ENCODE results near the gene GPC1.

Gene GPC1

GRCh38 chr2:240447331-240447730, 11.9 kb downstream of the GPC1 start:
- CTCF ChIA-PET = interaction anchor here (0.6 kb wide), 1 partner anchor 135 kb away, joined by 3 read pairs; no protein-coding TSS in a partner anchor
- POLR2A ChIA-PET = no interaction called here
- no peak overlapping the region for H3K4me3 ChIP-seq (ENCODE audit: low read depth, low read length)
- no peak overlapping the region for H3K27ac ChIP-seq (ENCODE audit: extremely low read depth, low read depth, low read length)
- no peaks in the 10 kb centered on the region for H3K36me3 ChIP-seq (ENCODE audit: control insufficient read depth in 2 of 2, insufficient read depth in 1 of 2, low read length in 2 of 2)
- TF ChIP-seq ZNF549 (tag by site-specific recombination; IDR thresholded peaks at IDR 0.05) (no peak), ZNF23 (tag by site-specific recombination; IDR thresholded peaks at IDR 0.05; ENCODE audit: borderline replicate concordance) (no peak), ZNF112 (tag by site-specific recombination; IDR thresholded peaks at IDR 0.05) (no peak), ZNF292 (tag by site-specific recombination; IDR thresholded peaks at IDR 0.05; ENCODE audit: borderline replicate concordance, low read depth) (no peak), ZNF26 (tag by site-specific recombination; IDR thresholded peaks at IDR 0.05) (no peak), ZNF274 (IDR thresholded peaks at IDR 0.05; ENCODE audit: low read length) (no peak), ZNF274 (tag by site-specific recombination; IDR thresholded peaks at IDR 0.05; ENCODE audit: borderline replicate concordance) (no peak), KLF1 (tag by site-specific recombination; IDR thresholded peaks at IDR 0.05) (no peak), ZBTB10 (tag by site-specific recombination; IDR thresholded peaks at IDR 0.05) (no peak), ZNF521 (tag by site-specific recombination; IDR thresholded peaks at IDR 0.05) (no peak), ZNF785 (tag by site-specific recombination; IDR thresholded peaks at IDR 0.05) (no peak), ZNF768 (tag by site-specific recombination; IDR thresholded peaks at IDR 0.05) (no peak), ZNF394 (tag by site-specific recombination; IDR thresholded peaks at IDR 0.05; ENCODE audit: borderline replicate concordance) (no peak), ZNF776 (tag by site-specific recombination; IDR thresholded peaks at IDR 0.05; ENCODE audit: borderline replicate concordance) (no peak), ZBTB21 (tag by site-specific recombination; IDR thresholded peaks at IDR 0.05) (no peak)
- H3K9me3 ChIP-seq (ENCODE audit: control insufficient read depth, insufficient read depth, low read depth, low read length) = no peaks in the 10 kb centered on the region
- H3K4me1 ChIP-seq (ENCODE audit: control insufficient read depth, insufficient read depth, low read length) = peaks cover 2% of the 10 kb centered on the region; the same call in 1 of the 2 replicates

GRCh38 chr2:240447934-240448333, 12.5 kb downstream of the GPC1 start:
- no peaks in the 10 kb centered on the region for H3K9me3 ChIP-seq (ENCODE audit: control insufficient read depth, insufficient read depth, low read depth, low read length)
- no peak overlapping the region for H3K27ac ChIP-seq (ENCODE audit: extremely low read depth, low read depth, low read length)
- ChIA-PET POLR2A (no interaction called here), CTCF (no interaction called here)
- no peak overlapping the region for H3K4me3 ChIP-seq (ENCODE audit: low read depth, low read length)
- H3K36me3 ChIP-seq (ENCODE audit: control insufficient read depth in 2 of 2, insufficient read depth in 1 of 2, low read length in 2 of 2) = no peaks in the 10 kb centered on the region
- H3K4me1 ChIP-seq (ENCODE audit: control insufficient read depth, insufficient read depth, low read length) = peaks cover 2% of the 10 kb centered on the region; the same call in 1 of the 2 replicates
- TF ChIP-seq ZNF544 (tag by site-specific recombination; IDR thresholded peaks at IDR 0.05) = no peak
- TF ChIP-seq ZNF777 (tag by site-specific recombination; IDR thresholded peaks at IDR 0.05; ENCODE audit: borderline replicate concordance) = no peak
- TF ChIP-seq ZNF521 (tag by site-specific recombination; IDR thresholded peaks at IDR 0.05) = no peak
- TF ChIP-seq ZIC2 (tag by site-specific recombination; IDR thresholded peaks at IDR 0.05) = no peak
- TF ChIP-seq ZNF2 (tag by site-specific recombination; IDR thresholded peaks at IDR 0.05) = no peak
- no peak for TF ChIP-seq ZNF518A (tag by site-specific recombination; conservative IDR thresholded peaks at IDR 0.05; ENCODE audit: low read depth)
- no peak for TF ChIP-seq ZXDB (tag by site-specific recombination; IDR thresholded peaks at IDR 0.05)
- TF ChIP-seq ZNF214 (tag by site-specific recombination; IDR thresholded peaks at IDR 0.05; ENCODE audit: borderline replicate concordance) = no peak
- TF ChIP-seq ZBTB44 (tag by site-specific recombination; IDR thresholded peaks at IDR 0.05) = no peak
- TF ChIP-seq WT1 (tag by site-specific recombination; IDR thresholded peaks at IDR 0.05) = no peak
- TF ChIP-seq ZEB2 (tag by site-specific recombination; IDR thresholded peaks at IDR 0.05) = no peak
- no peak for TF ChIP-seq ZNF426 (tag by site-specific recombination; IDR thresholded peaks at IDR 0.05)

Data from HEK293 (cell line).